ENCODE results near the gene AIG1. TPM values are rescaled to one million over a fixed set of nuclear protein-coding genes. Genes with fewer than 3 reads are reported as not detected.

AIG1 gene
- polyA plus RNA-seq, 1 experiment = 65.1 TPM

DNA sequence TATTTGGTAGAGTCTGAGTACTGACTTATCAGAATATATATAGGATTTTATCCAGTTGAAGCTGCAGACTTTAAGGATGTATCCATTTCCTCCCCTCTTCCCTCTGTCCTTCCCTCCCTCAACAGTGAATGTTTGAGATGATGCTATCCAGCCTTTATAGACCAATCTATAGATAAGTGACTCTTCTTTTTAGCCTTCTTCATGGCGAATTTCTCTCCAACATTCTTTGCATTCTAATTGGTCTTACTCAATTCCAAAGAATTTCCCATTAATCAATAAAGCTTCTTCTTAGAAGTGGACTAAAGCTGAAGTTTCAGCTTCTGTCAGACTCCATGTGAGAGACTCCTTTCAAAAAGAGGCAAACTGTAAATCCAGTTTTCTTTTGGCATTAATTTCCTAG, 99.3 kb downstream of the AIG1 start:
- TF ChIP-seq, protein P1, sequence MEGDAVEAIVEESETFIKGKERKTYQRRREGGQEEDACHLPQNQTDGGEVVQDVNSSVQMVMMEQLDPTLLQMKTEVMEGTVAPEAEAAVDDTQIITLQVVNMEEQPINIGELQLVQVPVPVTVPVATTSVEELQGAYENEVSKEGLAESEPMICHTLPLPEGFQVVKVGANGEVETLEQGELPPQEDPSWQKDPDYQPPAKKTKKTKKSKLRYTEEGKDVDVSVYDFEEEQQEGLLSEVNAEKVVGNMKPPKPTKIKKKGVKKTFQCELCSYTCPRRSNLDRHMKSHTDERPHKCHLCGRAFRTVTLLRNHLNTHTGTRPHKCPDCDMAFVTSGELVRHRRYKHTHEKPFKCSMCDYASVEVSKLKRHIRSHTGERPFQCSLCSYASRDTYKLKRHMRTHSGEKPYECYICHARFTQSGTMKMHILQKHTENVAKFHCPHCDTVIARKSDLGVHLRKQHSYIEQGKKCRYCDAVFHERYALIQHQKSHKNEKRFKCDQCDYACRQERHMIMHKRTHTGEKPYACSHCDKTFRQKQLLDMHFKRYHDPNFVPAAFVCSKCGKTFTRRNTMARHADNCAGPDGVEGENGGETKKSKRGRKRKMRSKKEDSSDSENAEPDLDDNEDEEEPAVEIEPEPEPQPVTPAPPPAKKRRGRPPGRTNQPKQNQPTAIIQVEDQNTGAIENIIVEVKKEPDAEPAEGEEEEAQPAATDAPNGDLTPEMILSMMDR (IDR thresholded peaks at IDR 0.05; ENCODE audit: low read depth, low read length) = no peak
- ChIA-PET CTCF (no interaction called here), POLR2A (interaction anchor here (1.0 kb wide), 1 partner anchor 27 kb away, joined by 4 read pairs; no protein-coding TSS in a partner anchor)
- Histone ChIP-seq H3K27me3 (ENCODE audit: control insufficient read depth, insufficient read depth, low read length) (no peaks in the 10 kb centered on the region), H3K27ac (ENCODE audit: low read depth, low read length) (no peak overlapping the region), H3K4me3 (ENCODE audit: low read depth, low read length) (no peak overlapping the region), H3K9me3 (ENCODE audit: control insufficient read depth, insufficient read depth, low read length) (no peaks in the 10 kb centered on the region)
- DNase-seq (ENCODE audit: low read depth, low spot score) = no peak

DNA sequence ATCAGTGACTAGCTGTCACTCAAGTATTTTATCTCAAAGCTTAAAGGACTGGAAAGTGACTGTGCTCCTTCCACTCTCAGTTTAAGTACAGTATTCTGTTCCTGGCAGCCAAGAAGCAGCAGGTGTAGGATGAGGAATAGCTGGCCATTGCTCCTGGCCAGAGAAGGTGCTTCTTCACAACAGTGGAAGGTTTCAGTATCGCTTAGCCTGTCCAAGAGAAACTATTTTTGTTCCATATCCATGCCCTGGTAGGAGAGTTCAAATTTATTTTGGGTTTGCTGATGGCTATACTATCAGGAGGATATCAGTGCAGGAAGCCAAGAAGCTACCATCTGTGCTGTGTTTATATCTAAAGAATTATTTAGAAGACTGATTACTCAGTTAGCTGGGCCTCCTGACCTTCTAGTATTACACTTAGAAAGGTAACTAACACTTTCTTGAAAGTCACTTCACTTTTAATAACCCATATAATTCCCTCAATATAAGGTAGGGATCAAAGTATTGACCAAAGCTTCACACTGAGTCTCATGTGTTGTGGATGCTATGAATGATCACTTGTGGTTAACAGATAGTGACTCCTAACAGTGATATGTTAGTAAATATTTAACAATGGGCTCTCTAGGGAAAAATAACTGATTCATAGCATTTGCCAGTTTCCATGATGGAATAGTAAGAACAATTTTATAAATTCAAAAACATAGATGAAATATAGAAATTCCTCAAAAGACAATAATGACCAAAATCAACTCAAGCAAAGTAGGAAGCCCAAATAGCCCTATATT, 99.9 kb downstream of the AIG1 start:
- CTCF ChIA-PET = interaction anchor here (0.5 kb wide), 1 partner anchor 267 kb away, joined by 4 read pairs; no protein-coding TSS in a partner anchor
- no peak for DNase-seq (ENCODE audit: low read depth, low spot score)

DNA sequence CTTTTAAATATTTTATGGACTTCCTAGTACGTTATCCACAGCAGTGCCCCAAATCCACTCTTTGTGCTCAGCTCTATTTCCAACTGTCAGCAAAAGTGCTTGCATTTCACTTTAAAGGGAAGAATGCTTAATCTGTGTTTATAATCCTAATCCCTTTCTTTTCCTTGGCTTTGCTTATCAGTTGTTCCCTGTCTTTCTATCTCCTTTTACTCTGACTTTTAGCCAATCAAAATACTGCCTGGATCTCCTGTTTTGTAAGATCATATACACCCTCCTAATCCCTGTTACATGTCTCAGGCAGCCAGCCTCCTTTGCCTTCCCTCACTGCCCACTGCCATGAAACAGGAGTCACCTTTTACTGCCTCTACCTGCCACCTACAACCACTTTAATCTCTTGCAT, 102.9 kb downstream of the AIG1 start:
- Histone ChIP-seq H3K27ac (ENCODE audit: low read depth, low read length) (no peak overlapping the region), H3K9me3 (ENCODE audit: control insufficient read depth, insufficient read depth, low read length) (no peaks in the 10 kb centered on the region), H3K27me3 (ENCODE audit: control insufficient read depth, insufficient read depth, low read length) (no peaks in the 10 kb centered on the region), H3K4me3 (ENCODE audit: low read depth, low read length) (no peak overlapping the region)
- TF ChIP-seq, protein P1 (IDR thresholded peaks at IDR 0.05; ENCODE audit: low read depth, low read length) = no peak
- DNase-seq (ENCODE audit: low read depth, low spot score) = no peak
- CTCF ChIA-PET = no interaction called here
- POLR2A ChIA-PET = interaction anchor here (0.5 kb wide), 1 partner anchor 63 kb away, joined by 3 read pairs; no protein-coding TSS in a partner anchor

More for the DNA sequence above, 99.9 kb downstream of the AIG1 start:
- POLR2A ChIA-PET = interaction anchor here (1.0 kb wide), 1 partner anchor 27 kb away, joined by 4 read pairs; no protein-coding TSS in a partner anchor
- no peaks in the 10 kb centered on the region for H3K27me3 ChIP-seq (ENCODE audit: control insufficient read depth, insufficient read depth, low read length)
- no peaks in the 10 kb centered on the region for H3K9me3 ChIP-seq (ENCODE audit: control insufficient read depth, insufficient read depth, low read length)
- H3K27ac ChIP-seq (ENCODE audit: low read depth, low read length) = no peak overlapping the region
- TF ChIP-seq, protein P1 (IDR thresholded peaks at IDR 0.05; ENCODE audit: low read depth, low read length) = no peak
- no peak overlapping the region for H3K4me3 ChIP-seq (ENCODE audit: low read depth, low read length)

DNA sequence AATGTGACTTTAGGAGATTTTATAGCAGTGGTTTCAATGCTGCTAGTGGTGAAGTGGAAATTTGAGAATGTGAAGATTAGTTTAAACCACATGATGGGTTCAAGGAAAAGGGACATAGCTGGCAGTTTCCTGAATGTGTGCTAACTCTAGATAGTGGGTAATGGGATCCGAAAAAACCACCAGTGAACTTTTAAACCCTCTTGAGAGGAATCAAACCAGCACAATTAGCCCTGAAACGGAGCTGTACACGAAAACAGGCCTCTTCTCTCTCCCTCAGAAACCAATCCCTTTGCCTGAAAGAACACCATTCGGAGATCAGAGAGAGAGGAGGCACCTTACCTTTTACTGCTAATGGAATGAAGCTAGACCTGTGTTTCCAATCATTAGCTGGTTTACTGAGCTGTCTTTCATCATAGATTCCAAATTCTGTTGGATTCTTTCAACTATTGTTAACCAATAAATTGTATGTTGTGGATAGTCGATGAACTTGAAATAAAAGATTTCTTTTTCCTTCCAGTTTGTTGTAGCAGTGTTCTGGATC, 103.9 kb downstream of the AIG1 start:
- no peak overlapping the region for H3K27ac ChIP-seq (ENCODE audit: low read depth, low read length)
- ChIA-PET CTCF (interaction anchor here (1.6 kb wide), 1 partner anchor 11 kb away, joined by 3 read pairs; no protein-coding TSS in a partner anchor), POLR2A (no interaction called here)
- no peak overlapping the region for H3K4me3 ChIP-seq (ENCODE audit: low read depth, low read length)
- no peaks in the 10 kb centered on the region for H3K27me3 ChIP-seq (ENCODE audit: control insufficient read depth, insufficient read depth, low read length)
- TF ChIP-seq, protein P1 (IDR thresholded peaks at IDR 0.05; ENCODE audit: low read depth, low read length) = no peak
- no peak for DNase-seq (ENCODE audit: low read depth, low spot score)
- no peaks in the 10 kb centered on the region for H3K9me3 ChIP-seq (ENCODE audit: control insufficient read depth, insufficient read depth, low read length)

DNA sequence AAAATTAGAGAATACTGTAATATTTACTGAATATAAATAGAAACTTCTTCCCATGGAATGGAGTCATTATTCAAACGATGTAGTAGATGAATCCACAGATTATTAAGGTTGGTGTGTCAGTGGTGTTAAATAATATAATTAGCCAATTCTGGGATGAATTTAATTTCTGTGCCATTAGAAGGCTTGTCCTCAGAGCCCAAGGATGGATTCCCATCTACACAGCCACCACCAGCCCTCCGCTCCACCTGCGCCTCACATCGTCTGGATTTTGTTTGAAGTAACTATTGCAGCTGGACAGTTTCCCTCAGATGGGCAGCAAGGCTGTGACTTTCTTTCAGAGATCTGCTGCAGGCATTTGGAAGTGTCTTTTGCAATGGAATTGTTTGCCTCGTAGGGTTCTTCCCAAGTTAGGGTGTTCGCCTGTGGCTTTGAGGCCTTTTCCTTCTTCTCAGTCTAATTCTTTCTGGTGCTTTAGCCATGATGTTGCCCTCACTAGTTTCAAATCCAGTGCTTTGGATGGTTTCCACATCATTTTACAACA, 104.7 kb downstream of the AIG1 start:
- Histone ChIP-seq H3K27ac (ENCODE audit: low read depth, low read length) (no peak overlapping the region), H3K4me3 (ENCODE audit: low read depth, low read length) (no peak overlapping the region), H3K9me3 (ENCODE audit: control insufficient read depth, insufficient read depth, low read length) (no peaks in the 10 kb centered on the region), H3K27me3 (ENCODE audit: control insufficient read depth, insufficient read depth, low read length) (no peaks in the 10 kb centered on the region)
- ChIA-PET POLR2A (no interaction called here), CTCF (interaction anchor here (1.6 kb wide), 1 partner anchor 12 kb away, joined by 3 read pairs; no protein-coding TSS in a partner anchor)
- TF ChIP-seq, protein P1 (IDR thresholded peaks at IDR 0.05; ENCODE audit: low read depth, low read length) = no peak
- DNase-seq (ENCODE audit: low read depth, low spot score) = no peak

All from AG04450 (cell line).